Ascending aorta (tissue), 2 donors: ENCODE measurements around the gene TRMT61B. TPM values are rescaled to one million over a fixed set of nuclear protein-coding genes. Genes with fewer than 3 reads are reported as not detected.

Experiments
- DNase-seq, 2 donors: peaks; one replicate each; pipeline ENCODE4 v3.0.0-alpha.2; 2019; ENCODE audit warnings: low spot score in 2 of 2
- H3K27ac ChIP-seq, 2 donors: fragments of 200-600 bp; sonication (generic); one replicate each; pipeline ENCODE4 v1.5.1; 2016 to 2017; ENCODE audit warnings: mild to moderate bottlenecking in 1 of 2
- H3K27me3 ChIP-seq: fragments of 200-600 bp; sonication (generic); one replicate; pipeline ENCODE4 v1.5.1; 2017
- H3K36me3 ChIP-seq, 2 donors: fragments of 200-600 bp; sonication (generic); one replicate each; pipeline ENCODE4 v1.5.1; 2016
- H3K4me1 ChIP-seq, 2 donors: fragments of 200-600 bp; sonication (generic); one replicate each; pipeline ENCODE4 v1.5.1; 2016 to 2017; ENCODE audit warnings: mild to moderate bottlenecking in 1 of 2
- H3K4me3 ChIP-seq, 2 donors: fragments of 200-600 bp; sonication (generic); one replicate each; pipeline ENCODE4 v1.5.1; 2016 to 2017; ENCODE audit warnings: mild to moderate bottlenecking in 1 of 2
- H3K9me3 ChIP-seq, 2 donors: fragments of 200-600 bp; sonication (generic); one replicate each; pipeline ENCODE4 v1.5.1; 2016
- CTCF ChIP-seq, 3 experiments: fragments of 200-600 bp in 2 of 3; fragments of 450-650 bp in 1 of 3; sonication (generic) in 2 of 3; IDR thresholded peaks; one replicate each; pipeline ENCODE4 v1.5.1; 2016 to 2019; ENCODE audit warnings: antibody characterized with exemption in 3 of 3, mild to moderate bottlenecking in 1 of 3, moderate library complexity in 1 of 3
- intact Hi-C: fragments of 100-400 bp; cut with DNase I; formaldehyde crosslinking; loops from one replicate; pipeline ENCODE4 v1.15.1; 2023
- total RNA-seq: library from RNA; depleted of rRNA; stranded (reverse); fragments of >200 nt; gene quantifications from one replicate; pipeline ENCODE4 v1.1.0, GENCODE V29; 2016

Gene TRMT61B
- total RNA-seq, 1 donor from 2014 or later: not detected

GRCh38 chr2:28906376-28906775 is 36.3 kb upstream of the TRMT61B start:
- intact Hi-C loops: no loop called here
- Histone ChIP-seq H3K9me3 (no peaks in the 10 kb centered on the region), H3K27me3 (no peaks in the 10 kb centered on the region), H3K4me1 (no peaks in the 10 kb centered on the region), H3K4me3 (no peak overlapping the region), H3K27ac (no peak overlapping the region), H3K36me3 (peaks cover 36 to 57% of the 10 kb centered on the region in 2 donors)
- no peak for TF ChIP-seq CTCF (IDR thresholded peaks at IDR 0.05)
- no peak for DNase-seq

- H3K27ac ChIP-seq: no peak overlapping the region
- no peaks in the 10 kb centered on the region for H3K27me3 ChIP-seq
- peaks cover 33 to 57% of the 10 kb centered on the region in 2 donors for H3K36me3 ChIP-seq
- intact Hi-C loops: no loop called here
- no peak overlapping the region for H3K4me3 ChIP-seq
- H3K9me3 ChIP-seq: no peaks in the 10 kb centered on the region
- no peaks in the 10 kb centered on the region for H3K4me1 ChIP-seq
- no peak for DNase-seq
- TF ChIP-seq CTCF (IDR thresholded peaks at IDR 0.05): no peak
Measured at GRCh38 chr2:28905533-28905932, 35.4 kb upstream of the TRMT61B start.

GRCh38 chr2:28904802-28905457 is 34.8 kb upstream of the TRMT61B start:
- no peak overlapping the region for H3K27ac ChIP-seq
- no peak overlapping the region for H3K4me3 ChIP-seq
- H3K9me3 ChIP-seq: no peaks in the 10 kb centered on the region
- no peaks in the 10 kb centered on the region for H3K27me3 ChIP-seq
- intact Hi-C loops: no loop called here
- no peaks in the 10 kb centered on the region for H3K4me1 ChIP-seq
- TF ChIP-seq CTCF (IDR thresholded peaks at IDR 0.05): no peak
- H3K36me3 ChIP-seq: peaks cover 33 to 56% of the 10 kb centered on the region in 2 donors
- DNase-seq: no peak

GRCh38 chr2:28904295-28904694 is 34.2 kb upstream of the TRMT61B start:
- no peak for TF ChIP-seq CTCF (IDR thresholded peaks at IDR 0.05)
- H3K27ac ChIP-seq: no peak overlapping the region
- no peak overlapping the region for H3K4me3 ChIP-seq
- no peaks in the 10 kb centered on the region for H3K4me1 ChIP-seq
- no peaks in the 10 kb centered on the region for H3K9me3 ChIP-seq
- intact Hi-C loops: no loop called here
- H3K36me3 ChIP-seq: peaks cover 28 to 49% of the 10 kb centered on the region in 2 donors
- no peaks in the 10 kb centered on the region for H3K27me3 ChIP-seq
- DNase-seq: no peak

GRCh38 chr2:28902584-28902983 is 32.5 kb upstream of the TRMT61B start:
- no peak for TF ChIP-seq CTCF (IDR thresholded peaks at IDR 0.05)
- H3K27me3 ChIP-seq: no peaks in the 10 kb centered on the region
- no peak overlapping the region for H3K4me3 ChIP-seq
- no peaks in the 10 kb centered on the region for H3K9me3 ChIP-seq
- H3K36me3 ChIP-seq: peaks cover 16 to 34% of the 10 kb centered on the region in 2 donors
- intact Hi-C loops: no loop called here
- H3K4me1 ChIP-seq: no peaks in the 10 kb centered on the region
- no peak for DNase-seq
- H3K27ac ChIP-seq: no peak overlapping the region

GRCh38 chr2:28901841-28902240 is 31.7 kb upstream of the TRMT61B start:
- intact Hi-C loops: no loop called here
- no peak for TF ChIP-seq CTCF (IDR thresholded peaks at IDR 0.05)
- Histone ChIP-seq H3K36me3 (peaks cover 10 to 27% of the 10 kb centered on the region in 2 donors), H3K27me3 (no peaks in the 10 kb centered on the region), H3K9me3 (no peaks in the 10 kb centered on the region), H3K4me1 (no peaks in the 10 kb centered on the region), H3K4me3 (no peak overlapping the region), H3K27ac (no peak overlapping the region)
- DNase-seq: no peak
